ENCODE measurements around the gene APH1A. TPM values are rescaled to one million over a fixed set of nuclear protein-coding genes. Genes with fewer than 3 reads are reported as not detected.

Gene APH1A
- total RNA-seq, 1 experiment from 2014 or later, result 109 TPM

GRCh38 chr1:150288382-150288781 is 19.6 kb upstream of the APH1A start:
- ATAC-seq, result no peak
- BruUV-seq (replicated peaks), result no TSS peak
- ChIA-PET RAD21 (ENCODE audit: low non-redundant PET in 1 of 2, low total read pairs in 2 of 2, uncharacterized antibody in 2 of 2, unreplicated experiment in 2 of 2) (no interaction called here), CTCF (no interaction called here), POLR2A (no interaction called here)
- peaks cover 16% of the 10 kb centered on the region; the same call in 1 of the 2 replicates for H3K27me3 ChIP-seq (ENCODE audit: insufficient read depth, low read length)
- DNase-seq (ENCODE audit: low read depth, low spot score), result no peak
- no peaks in the 10 kb centered on the region for H3K9me2 ChIP-seq (ENCODE audit: insufficient read depth)
- H3K9me3 ChIP-seq (ENCODE audit: control insufficient read depth in 1 of 2, insufficient read depth in 1 of 2, low read depth in 1 of 2, low read length in 2 of 2), result no peaks in the 10 kb centered on the region
- no peak overlapping the region for H3K27ac ChIP-seq (ENCODE audit: low read depth, low read length)
- H3K4me1 ChIP-seq (ENCODE audit: control insufficient read depth in 1 of 2, insufficient read depth in 2 of 2, low read length in 2 of 2), result peaks cover 3 to 6% of the 10 kb centered on the region in 2 experiments; a peak in 2 of 4 replicates
- H3K4me3 ChIP-seq (replicated peaks in 1 of 2; ENCODE audit: low read depth in 1 of 2, low read length in 2 of 2), result no peak overlapping the region
- TF ChIP-seq TCF7L2 (IDR thresholded peaks at IDR 0.05; ENCODE audit: borderline replicate concordance, extremely low read depth, insufficient read depth, insufficient read length) (no peak), POLR2A (IDR thresholded peaks at IDR 0.05; ENCODE audit: borderline replicate concordance, extremely low read depth, insufficient read depth, insufficient read length) (no peak), CEBPB (IDR thresholded peaks at IDR 0.05; ENCODE audit: low read depth) (no peak), MAX (IDR thresholded peaks at IDR 0.05) (no peak), JUND (IDR thresholded peaks at IDR 0.05) (no peak), SRF (IDR thresholded peaks at IDR 0.05; ENCODE audit: low read depth) (no peak), SIN3A (IDR thresholded peaks at IDR 0.05; ENCODE audit: low read depth) (no peak), YY1 (IDR thresholded peaks at IDR 0.05; ENCODE audit: extremely low read depth, insufficient replicate concordance, low read depth, low read length) (no peak), FOSL1 (IDR thresholded peaks at IDR 0.05; ENCODE audit: low read depth) (no peak), CTCF (IDR thresholded peaks at IDR 0.05 in 2 of 3, conservative IDR thresholded peaks at IDR 0.05 in 1 of 3; ENCODE audit: borderline replicate concordance in 1 of 3, insufficient read depth in 1 of 3, low read depth in 2 of 3, low read length in 2 of 3) (no peak), ZFX (IDR thresholded peaks at IDR 0.05) (no peak), ELF1 (IDR thresholded peaks at IDR 0.05; ENCODE audit: borderline replicate concordance, low read depth) (no peak), ATF3 (IDR thresholded peaks at IDR 0.05) (no peak), EGR1 (IDR thresholded peaks at IDR 0.05; ENCODE audit: low read depth) (no peak), REST (IDR thresholded peaks at IDR 0.05; ENCODE audit: low read depth) (no peak), ZNF274 (IDR thresholded peaks at IDR 0.05; ENCODE audit: low read depth, low read length) (no peak)
- no peak overlapping the region for H3K4me2 ChIP-seq (ENCODE audit: low read length)
- no peaks in the 10 kb centered on the region for H3K36me3 ChIP-seq (ENCODE audit: control insufficient read depth in 1 of 2, insufficient read depth in 2 of 2, low read length in 2 of 2)
- intact Hi-C loops (cut with micrococcal nuclease), result no loop called here
- H3K9ac ChIP-seq (ENCODE audit: low read length), result no peak overlapping the region
- no peak overlapping the region for H2AFZ ChIP-seq (ENCODE audit: low read depth, low read length, poor library complexity, severe bottlenecking)
- H3K79me2 ChIP-seq (ENCODE audit: insufficient read depth, low read length), result no peaks in the 10 kb centered on the region
- no peaks in the 10 kb centered on the region for H4K20me1 ChIP-seq (ENCODE audit: insufficient read depth)
